WI38 (cell line): Measurements from ENCODE around the gene PLD2.

ENCODE experiments used
- H3K4me3 ChIP-seq: 2 replicates; pipeline ENCODE4 v1.5.1; 2011; ENCODE audit warnings: low read depth, mild to moderate bottlenecking, control low read depth, low read length
- TF ChIP-seq, protein P1 (sequence below): IDR thresholded peaks from 2 replicates; pipeline ENCODE4 v1.5.1; 2012; ENCODE audit warnings: low read depth, mild to moderate bottlenecking, control low read depth, low read length

Gene PLD2

DNA sequence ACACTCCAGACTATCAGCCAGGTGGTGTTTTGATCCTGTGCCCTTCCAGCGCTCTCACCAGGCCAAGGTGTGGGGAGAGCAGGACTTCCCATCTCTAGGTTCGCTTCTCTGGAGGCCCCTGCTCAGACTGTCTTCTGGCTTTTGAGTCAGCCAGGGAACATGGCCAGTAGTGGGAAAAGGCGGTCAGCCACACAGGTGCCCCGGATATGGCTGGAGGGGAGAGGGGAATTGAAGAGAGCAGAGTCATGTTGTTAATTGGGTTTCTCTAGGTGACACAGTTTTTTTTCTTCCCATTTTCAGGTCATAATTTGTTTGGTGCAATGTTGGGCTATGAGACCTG, 27.7 kb downstream of the PLD2 start:
- H3K4me3 ChIP-seq, result peak overlapping the region; percentile 84

DNA sequence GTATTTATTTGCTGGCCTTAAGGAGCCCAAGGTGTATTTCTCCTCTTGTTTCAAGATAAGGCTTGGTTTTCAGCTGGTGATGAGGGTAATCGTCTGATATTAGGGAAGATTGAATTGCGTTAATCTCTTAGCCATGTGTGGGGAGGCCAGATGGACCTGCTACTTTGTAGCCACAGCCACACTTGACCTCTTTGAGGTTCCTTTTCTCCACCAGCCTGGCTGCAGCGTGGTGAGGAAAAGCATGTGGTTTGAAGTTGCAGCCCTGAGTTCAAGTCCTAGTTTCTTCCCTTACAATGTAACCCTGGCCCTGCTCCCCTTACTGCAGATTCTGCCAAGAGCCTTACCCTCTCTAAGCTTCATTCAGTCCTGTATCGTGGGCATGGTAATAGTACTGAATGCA, 29.3 kb downstream of the PLD2 start:
- TF ChIP-seq, protein P1, sequence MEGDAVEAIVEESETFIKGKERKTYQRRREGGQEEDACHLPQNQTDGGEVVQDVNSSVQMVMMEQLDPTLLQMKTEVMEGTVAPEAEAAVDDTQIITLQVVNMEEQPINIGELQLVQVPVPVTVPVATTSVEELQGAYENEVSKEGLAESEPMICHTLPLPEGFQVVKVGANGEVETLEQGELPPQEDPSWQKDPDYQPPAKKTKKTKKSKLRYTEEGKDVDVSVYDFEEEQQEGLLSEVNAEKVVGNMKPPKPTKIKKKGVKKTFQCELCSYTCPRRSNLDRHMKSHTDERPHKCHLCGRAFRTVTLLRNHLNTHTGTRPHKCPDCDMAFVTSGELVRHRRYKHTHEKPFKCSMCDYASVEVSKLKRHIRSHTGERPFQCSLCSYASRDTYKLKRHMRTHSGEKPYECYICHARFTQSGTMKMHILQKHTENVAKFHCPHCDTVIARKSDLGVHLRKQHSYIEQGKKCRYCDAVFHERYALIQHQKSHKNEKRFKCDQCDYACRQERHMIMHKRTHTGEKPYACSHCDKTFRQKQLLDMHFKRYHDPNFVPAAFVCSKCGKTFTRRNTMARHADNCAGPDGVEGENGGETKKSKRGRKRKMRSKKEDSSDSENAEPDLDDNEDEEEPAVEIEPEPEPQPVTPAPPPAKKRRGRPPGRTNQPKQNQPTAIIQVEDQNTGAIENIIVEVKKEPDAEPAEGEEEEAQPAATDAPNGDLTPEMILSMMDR, result no peak
- no peak overlapping the region for H3K4me3 ChIP-seq

More for the DNA sequence above, 27.7 kb downstream of the PLD2 start:
- TF ChIP-seq, protein P1, result no peak

DNA sequence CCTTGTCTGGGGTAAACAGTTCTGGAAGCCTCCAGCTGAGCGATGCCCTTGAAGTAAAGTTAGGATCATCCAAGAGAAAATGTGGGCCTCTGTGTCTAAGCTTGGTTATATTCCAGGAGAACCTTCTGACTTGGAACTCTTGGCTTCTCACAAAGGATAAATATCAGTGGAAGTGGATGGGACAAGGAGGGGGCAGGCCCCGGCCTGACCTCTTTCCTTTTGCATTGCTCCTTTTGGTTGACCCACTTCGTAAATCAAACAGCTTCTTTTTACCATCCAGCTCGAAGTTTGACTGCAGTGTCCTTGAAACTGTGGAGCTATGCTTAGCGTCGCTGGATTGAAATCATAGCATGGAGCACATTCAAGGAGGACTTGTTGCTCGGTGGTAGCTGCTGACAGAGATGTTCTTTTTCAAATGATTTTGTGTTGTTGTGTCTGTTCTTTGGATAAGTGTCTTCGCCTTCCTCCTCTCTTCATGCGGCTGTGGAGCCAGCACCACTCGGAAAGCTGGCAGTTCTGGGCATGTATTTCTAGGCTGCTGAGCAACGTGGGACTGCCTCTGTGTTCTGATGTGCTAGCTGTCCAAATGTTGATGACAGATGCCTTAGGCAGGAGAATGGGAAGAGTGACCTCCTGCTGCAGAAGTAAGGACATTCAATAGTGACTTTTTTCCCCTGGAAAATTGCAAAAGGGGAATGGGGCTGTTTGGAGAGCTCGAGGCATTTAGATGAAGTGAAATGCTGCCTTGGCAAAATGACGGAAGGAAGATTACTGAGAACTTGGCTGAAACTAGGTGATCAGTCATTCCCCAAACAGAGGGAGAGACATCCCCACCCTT, 30.7 kb downstream of the PLD2 start:
- no peak overlapping the region for H3K4me3 ChIP-seq
- TF ChIP-seq, protein P1, result no peak

DNA sequence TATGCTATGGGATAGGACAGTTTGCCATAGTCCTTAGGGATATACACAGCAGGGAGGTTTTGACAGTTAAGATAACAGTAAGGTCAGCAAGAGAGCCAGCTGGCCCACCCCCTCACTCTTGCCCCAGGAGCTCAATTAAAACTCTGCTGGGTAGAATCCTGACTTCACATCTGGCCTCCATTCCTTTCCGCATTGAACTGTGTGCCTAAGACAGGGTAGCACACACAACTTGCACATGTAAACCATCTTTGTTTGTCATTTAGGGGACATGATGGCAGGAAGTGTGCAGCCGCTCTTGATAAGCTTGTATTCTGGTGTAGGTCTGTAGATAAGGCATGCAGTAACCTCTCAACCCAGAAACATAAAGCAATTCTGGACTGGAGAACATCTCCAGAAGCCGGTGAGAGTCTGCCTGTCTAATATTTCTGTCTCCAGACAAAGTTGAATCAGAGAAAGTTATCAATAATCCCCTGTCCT, 31.4 kb downstream of the PLD2 start:
- TF ChIP-seq, protein P1, result no peak

DNA sequence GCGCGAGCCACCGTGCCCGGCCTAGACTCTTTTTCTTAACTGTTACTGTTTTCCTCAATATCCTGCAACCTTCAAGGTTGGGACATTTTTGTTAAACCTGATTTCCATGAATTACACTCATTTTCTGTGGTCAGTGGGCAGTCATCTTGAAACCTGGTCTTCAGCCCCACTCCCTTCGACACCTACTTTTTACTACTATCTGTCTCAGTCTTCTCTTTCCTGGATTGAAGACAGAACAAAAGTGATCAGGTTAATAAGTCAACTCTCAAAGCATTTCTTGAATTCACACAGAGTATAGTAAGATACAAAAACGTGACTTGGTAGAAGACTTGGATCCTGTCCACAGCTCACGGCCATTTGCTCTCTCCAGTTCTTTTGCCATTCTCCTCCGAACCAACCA, 32.3 kb downstream of the PLD2 start:
- TF ChIP-seq, protein P1, result no peak
- no peak overlapping the region for H3K4me3 ChIP-seq

More for the DNA sequence above, 31.4 kb downstream of the PLD2 start:
- no peak overlapping the region for H3K4me3 ChIP-seq

DNA sequence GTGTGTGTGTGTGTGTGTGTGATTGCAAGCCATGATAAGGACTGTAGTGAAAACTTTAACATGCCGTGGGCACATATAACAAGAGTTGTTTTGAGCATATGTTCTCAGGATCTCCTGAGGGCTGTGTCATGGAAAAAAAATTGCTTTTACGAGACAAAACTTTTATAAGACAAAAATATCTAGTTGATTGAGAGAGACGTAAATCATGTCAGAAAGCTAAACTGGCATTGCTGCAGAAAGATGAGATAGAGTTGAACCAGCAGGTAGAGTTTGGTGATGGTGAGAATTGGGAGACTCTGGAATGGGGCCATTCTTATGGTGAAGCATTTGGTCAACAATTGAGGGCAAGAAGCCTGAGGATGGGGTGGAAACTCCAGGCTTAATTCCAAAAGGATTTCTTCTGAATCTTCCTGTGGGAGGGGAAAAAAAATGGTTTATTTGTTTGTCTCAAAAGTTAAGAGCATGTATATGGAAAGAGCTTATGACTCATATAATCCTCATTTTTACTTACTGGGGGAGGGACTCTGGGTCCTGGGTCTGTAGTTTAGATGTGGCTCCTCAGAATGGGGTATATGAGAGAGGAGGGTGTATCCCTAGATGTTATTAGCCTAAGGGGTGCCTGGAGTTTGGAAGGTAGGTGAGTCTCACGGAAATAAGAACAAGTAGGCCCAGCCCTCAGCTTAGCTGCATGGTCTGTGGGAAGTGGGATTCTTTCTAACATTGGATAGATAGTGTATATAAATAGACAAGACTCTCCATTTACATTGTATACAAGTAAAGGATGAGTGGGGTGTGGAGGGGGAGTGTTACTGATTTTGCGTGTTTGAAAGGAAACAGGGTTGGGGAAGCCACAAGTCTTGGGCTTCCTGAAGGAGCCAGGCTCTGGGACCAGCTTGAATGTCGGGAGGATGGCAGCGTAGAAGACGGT, 33.3 kb downstream of the PLD2 start:
- peak overlapping the region; percentile 0; the same call in 1 of the 2 replicates for H3K4me3 ChIP-seq
- TF ChIP-seq, protein P1, result no peak

DNA sequence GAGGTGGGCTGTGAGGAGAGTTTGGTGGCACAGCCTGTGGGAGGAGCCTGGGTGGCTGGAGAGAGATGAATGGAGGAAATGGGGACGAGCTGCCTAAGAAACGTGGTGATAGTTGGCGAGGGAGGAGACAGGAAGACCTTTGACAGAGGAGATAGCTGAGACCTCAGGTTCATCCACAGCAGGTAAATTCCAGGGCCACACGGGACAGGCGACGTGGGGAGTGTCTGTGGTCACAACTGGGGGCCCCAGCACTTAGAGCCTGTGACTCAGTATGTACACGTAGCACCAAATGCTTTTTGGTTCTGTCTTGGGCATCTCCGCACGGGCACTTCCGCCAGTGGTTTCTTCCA, 33.9 kb downstream of the PLD2 start:
- peak overlapping the region; percentile 0; the same call in 1 of the 2 replicates for H3K4me3 ChIP-seq
- TF ChIP-seq, protein P1, result no peak
